Breast epithelium (tissue), 4 donors: ENCODE measurements around the gene LINGO1. TPM values are rescaled to one million over a fixed set of nuclear protein-coding genes. Genes with fewer than 3 reads are reported as not detected.

Experiments used
- DNase-seq, 2 donors: peaks; one replicate each; pipeline ENCODE4 v3.0.0-alpha.2; 2019; ENCODE audit warnings: low spot score in 2 of 2
- H3K27ac ChIP-seq, 2 donors: fragments of 200-600 bp; sonication (generic) in 1 of 2; one replicate each; pipeline ENCODE4 v1.5.1; 2016 to 2019; ENCODE audit warnings: mild to moderate bottlenecking in 1 of 2
- H3K27me3 ChIP-seq, 2 donors: fragments of 200-600 bp; sonication (generic) in 1 of 2; one replicate each; pipeline versions ENCODE4 v1.5.1 to v1.6.0; 2017 to 2019; ENCODE audit warnings: control low read depth in 1 of 2, mild to moderate bottlenecking in 1 of 2
- H3K36me3 ChIP-seq: fragments of 200-600 bp; one replicate; pipeline ENCODE4 v1.5.1; 2019
- H3K4me1 ChIP-seq, 2 donors: fragments of 200-600 bp; sonication (generic); one replicate each; pipeline ENCODE4 v1.5.1; 2016 to 2019; ENCODE audit warnings: control low read depth in 1 of 2
- H3K4me3 ChIP-seq, 3 donors: fragments of 200-600 bp; sonication (generic); 1 replicate in 2 of 3; 2 replicates in 1 of 3; pipeline ENCODE4 v1.5.1; 2016 to 2019; ENCODE audit warnings: mild to moderate bottlenecking in 3 of 3, moderate library complexity in 2 of 3
- H3K9me3 ChIP-seq, 2 donors: fragments of 200-600 bp; sonication (generic) in 1 of 2; one replicate each; pipeline ENCODE4 v1.5.1; 2016 to 2019; ENCODE audit warnings: control low read depth in 1 of 2
- POLR2A ChIP-seq: fragments of 450-650 bp; IDR thresholded peaks from one replicate; pipeline ENCODE4 v1.6.1; 2016; ENCODE audit warnings: antibody characterized with exemption, mild to moderate bottlenecking, moderate library complexity
- POLR2AphosphoS5 ChIP-seq, 3 donors: sonication (generic); formaldehyde crosslinking; IDR thresholded peaks; one replicate each; pipeline ENCODE4 v1.6.1; 2017; ENCODE audit warnings: antibody characterized with exemption in 3 of 3
- intact Hi-C: fragments of 100-400 bp; cut with DNase I; formaldehyde crosslinking; loops from one replicate; pipeline ENCODE4 v1.15.1; 2023; ENCODE audit warnings: low total_unique reads
- total RNA-seq, 3 donors: library from RNA; depleted of rRNA; stranded (reverse); fragments of >200 nt; gene quantifications; one replicate each; pipeline ENCODE4 v1.1.0, GENCODE V29; 2016
- TF ChIP-seq, protein P1 (sequence below), 3 donors: fragments of 450-650 bp; IDR thresholded peaks; one replicate each; pipeline ENCODE4 v1.5.1; 2016 to 2017; ENCODE audit warnings: antibody characterized with exemption in 3 of 3, mild to moderate bottlenecking in 3 of 3, moderate library complexity in 3 of 3

The LINGO1 gene
- total RNA-seq, 3 donors from 2014 or later: 1.2 to 1.6 TPM; not detected in 1

DNA sequence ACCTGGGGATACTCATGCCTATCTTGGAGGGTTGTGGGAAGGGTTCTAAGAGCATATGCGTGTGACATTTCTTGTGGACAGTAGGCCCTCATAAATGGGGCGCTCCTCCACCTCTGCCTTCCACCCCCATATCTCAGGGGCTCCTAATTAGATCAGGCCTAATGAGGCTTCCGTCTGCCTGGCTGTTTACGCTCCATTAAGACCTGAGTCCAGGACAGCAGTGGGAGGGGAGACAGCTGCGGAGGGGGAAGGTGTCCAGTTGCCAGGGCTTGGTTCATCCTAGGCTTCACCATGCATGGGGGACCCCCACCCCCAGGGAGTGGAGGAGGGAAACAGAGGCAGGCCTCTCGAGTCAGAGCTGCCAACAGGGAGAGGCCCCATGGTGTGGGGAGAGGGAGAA, 9.3 kb upstream of the LINGO1 start:
- intact Hi-C loops: no loop called here
- Histone ChIP-seq H3K27ac (no peak overlapping the region), H3K4me3 (no peak overlapping the region), H3K4me1 (no peaks in the 10 kb centered on the region), H3K9me3 (no peaks in the 10 kb centered on the region), H3K36me3 (no peaks in the 10 kb centered on the region), H3K27me3 (no peaks in the 10 kb centered on the region)
- DNase-seq: no peak
- no peak for TF ChIP-seq POLR2AphosphoS5 (IDR thresholded peaks at IDR 0.05)
- no peak for TF ChIP-seq POLR2A
- TF ChIP-seq, protein P1, sequence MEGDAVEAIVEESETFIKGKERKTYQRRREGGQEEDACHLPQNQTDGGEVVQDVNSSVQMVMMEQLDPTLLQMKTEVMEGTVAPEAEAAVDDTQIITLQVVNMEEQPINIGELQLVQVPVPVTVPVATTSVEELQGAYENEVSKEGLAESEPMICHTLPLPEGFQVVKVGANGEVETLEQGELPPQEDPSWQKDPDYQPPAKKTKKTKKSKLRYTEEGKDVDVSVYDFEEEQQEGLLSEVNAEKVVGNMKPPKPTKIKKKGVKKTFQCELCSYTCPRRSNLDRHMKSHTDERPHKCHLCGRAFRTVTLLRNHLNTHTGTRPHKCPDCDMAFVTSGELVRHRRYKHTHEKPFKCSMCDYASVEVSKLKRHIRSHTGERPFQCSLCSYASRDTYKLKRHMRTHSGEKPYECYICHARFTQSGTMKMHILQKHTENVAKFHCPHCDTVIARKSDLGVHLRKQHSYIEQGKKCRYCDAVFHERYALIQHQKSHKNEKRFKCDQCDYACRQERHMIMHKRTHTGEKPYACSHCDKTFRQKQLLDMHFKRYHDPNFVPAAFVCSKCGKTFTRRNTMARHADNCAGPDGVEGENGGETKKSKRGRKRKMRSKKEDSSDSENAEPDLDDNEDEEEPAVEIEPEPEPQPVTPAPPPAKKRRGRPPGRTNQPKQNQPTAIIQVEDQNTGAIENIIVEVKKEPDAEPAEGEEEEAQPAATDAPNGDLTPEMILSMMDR (IDR thresholded peaks at IDR 0.05): no peak

DNA sequence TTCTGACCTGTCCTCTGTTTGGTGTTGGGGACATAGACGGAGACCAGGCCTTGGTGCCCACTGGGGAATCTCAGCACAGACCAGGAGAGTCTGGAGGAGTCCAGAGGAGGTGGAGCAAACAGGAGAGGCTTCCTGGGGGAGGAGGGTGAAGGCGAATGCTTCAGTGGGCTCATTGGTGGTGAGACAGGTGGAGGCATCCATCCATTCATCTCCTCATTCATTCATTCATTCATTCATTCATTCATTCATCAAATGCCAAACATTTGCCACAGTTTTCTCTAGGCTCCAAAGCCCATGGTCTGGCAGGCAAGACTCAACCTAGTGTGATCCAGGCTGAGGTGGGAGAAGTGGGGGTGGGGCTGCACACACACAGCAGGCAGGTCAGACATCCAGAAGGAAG, 7.9 kb upstream of the LINGO1 start:
- TF ChIP-seq POLR2AphosphoS5 (IDR thresholded peaks at IDR 0.05) (no peak), POLR2A (no peak)
- TF ChIP-seq, protein P1 (IDR thresholded peaks at IDR 0.05): no peak
- H3K9me3 ChIP-seq: no peaks in the 10 kb centered on the region
- H3K27ac ChIP-seq: no peak overlapping the region
- intact Hi-C loops: no loop called here
- no peaks in the 10 kb centered on the region for H3K4me1 ChIP-seq
- H3K27me3 ChIP-seq: peaks cover 0 to 4% of the 10 kb centered on the region in 2 donors
- no peak for DNase-seq
- H3K36me3 ChIP-seq: no peaks in the 10 kb centered on the region
- H3K4me3 ChIP-seq: no peak overlapping the region

DNA sequence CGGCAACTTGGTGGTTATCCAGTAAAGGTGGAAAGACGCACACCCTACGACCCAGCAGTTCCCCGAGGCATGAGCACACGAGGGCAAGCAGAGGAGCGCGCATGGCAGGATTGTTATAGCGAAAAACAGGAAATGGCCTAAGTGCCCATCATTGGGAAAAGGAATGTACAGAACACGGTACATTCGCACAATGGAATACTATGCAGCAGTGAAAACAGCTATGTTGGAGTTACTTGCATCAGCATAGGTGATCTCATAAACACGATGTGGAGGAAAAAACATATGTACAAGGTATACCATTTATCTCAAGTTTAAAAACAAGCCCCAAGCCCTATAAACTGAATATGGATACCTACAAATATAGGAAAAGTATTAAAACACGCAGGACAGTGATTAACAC, 6.7 kb upstream of the LINGO1 start:
- Histone ChIP-seq H3K27me3 (peaks cover 3 to 16% of the 10 kb centered on the region in 2 donors), H3K36me3 (no peaks in the 10 kb centered on the region), H3K4me3 (no peak overlapping the region), H3K27ac (no peak overlapping the region), H3K4me1 (no peaks in the 10 kb centered on the region), H3K9me3 (no peaks in the 10 kb centered on the region)
- intact Hi-C loops: no loop called here
- TF ChIP-seq, protein P1 (IDR thresholded peaks at IDR 0.05): no peak
- no peak for TF ChIP-seq POLR2AphosphoS5 (IDR thresholded peaks at IDR 0.05)
- TF ChIP-seq POLR2A: no peak
- no peak for DNase-seq

DNA sequence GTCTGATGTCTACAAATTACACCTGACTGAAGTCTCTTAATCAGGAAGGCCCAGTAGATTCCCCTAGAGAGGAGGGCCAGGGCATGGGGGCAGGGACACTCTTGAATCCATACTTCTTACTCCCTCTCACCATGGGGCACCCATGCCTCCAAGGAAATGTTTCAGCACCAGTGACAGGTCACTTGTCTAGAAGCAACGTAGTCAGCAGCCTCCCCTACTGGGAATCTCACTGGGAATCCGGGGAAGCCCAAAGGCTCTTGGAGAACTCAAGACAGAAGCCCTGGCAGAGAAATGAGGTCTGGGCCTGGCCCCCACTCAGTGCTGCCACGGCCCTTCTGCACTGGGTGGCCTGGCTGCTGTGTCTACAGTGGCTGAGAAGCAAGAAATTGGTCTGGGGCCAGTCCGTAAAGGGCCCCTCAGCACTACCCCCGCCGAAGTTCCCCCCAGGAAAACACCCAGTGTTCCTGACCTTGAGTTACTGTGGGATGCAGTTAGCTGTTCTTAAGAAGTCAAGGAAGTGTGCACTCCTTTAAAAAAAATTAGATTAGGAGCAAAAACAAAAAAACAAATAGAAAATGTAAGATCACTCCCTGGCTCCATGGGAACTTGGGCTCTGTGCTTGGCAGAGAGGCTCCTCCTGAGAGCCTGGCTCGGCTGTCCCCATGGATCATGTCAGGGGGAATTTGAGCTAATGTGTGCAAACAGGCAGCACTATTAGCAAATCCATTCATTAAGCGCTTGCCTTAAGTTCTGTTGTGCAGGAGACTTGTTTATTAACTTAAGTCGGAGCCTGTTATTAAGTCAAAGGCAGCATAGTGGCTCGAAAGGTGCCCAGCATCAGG, 5.4 kb upstream of the LINGO1 start:
- H3K27me3 ChIP-seq: peaks cover 8 to 24% of the 10 kb centered on the region in 2 donors
- no peak for DNase-seq
- TF ChIP-seq POLR2A (no peak), POLR2AphosphoS5 (IDR thresholded peaks at IDR 0.05) (no peak)
- TF ChIP-seq, protein P1 (IDR thresholded peaks at IDR 0.05): no peak
- no peak overlapping the region for H3K27ac ChIP-seq
- H3K9me3 ChIP-seq: no peaks in the 10 kb centered on the region
- no peak overlapping the region for H3K4me3 ChIP-seq
- intact Hi-C loops: no loop called here
- no peaks in the 10 kb centered on the region for H3K36me3 ChIP-seq
- H3K4me1 ChIP-seq: no peaks in the 10 kb centered on the region

DNA sequence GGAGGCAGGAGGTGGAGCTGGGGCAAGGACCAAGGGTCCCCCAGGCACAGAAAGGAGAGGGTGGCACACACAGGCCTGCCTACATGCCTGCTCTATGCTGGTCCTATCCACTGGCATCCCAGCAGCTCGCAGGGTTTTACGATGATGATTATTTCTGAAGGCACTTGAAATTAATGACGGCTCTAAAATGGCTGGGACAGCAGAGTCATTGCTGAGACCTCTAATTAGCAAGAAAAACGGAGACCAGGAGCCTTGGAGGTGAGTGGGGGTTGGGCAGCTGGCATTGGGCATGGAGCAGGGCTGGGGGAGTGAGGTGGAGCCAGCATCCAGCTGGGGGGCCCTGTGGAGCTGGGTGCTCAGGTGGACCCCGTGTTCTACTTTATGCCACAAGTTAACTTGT, 3.5 kb upstream of the LINGO1 start:
- intact Hi-C loops: no loop called here

More for the DNA sequence above, 3.5 kb upstream of the LINGO1 start:
- H3K27me3 ChIP-seq: peaks cover 8 to 34% of the 10 kb centered on the region in 2 donors
- no peak for DNase-seq
- H3K27ac ChIP-seq: no peak overlapping the region
- TF ChIP-seq POLR2AphosphoS5 (IDR thresholded peaks at IDR 0.05) (no peak), POLR2A (no peak)
- TF ChIP-seq, protein P1 (IDR thresholded peaks at IDR 0.05): no peak
- no peaks in the 10 kb centered on the region for H3K9me3 ChIP-seq
- H3K36me3 ChIP-seq: no peaks in the 10 kb centered on the region
- peaks cover 0 to 4% of the 10 kb centered on the region in 2 donors for H3K4me1 ChIP-seq
- H3K4me3 ChIP-seq: no peak overlapping the region
